OCI-LY7 (cell line): ENCODE data around the gene KCNC1. TPM values are rescaled to one million over a fixed set of nuclear protein-coding genes. Genes with fewer than 3 reads are reported as not detected.

Experiments used
- BruUV-seq: library from RNA; stranded (reverse); fragments of 400-500 nt; replicated peaks from 2 replicates; lab custom pipeline; 2021; lab: Mats Ljungman, UMichigan
- CTCF ChIA-PET: fragments of 300-600 bp; sonication (Branson Sonifier 250); formaldehyde crosslinking; loops from one replicate; lab custom pipeline; 2022; ENCODE audit warnings: antibody characterized with exemption; ENCODE audit not compliant: unreplicated experiment; lab: Charles Lee
- POLR2A ChIA-PET: fragments of 300-600 bp; sonication (Branson Sonifier 250); formaldehyde crosslinking; loops from one replicate; lab custom pipeline; 2022; ENCODE audit warnings: antibody characterized with exemption; lab: Charles Lee
- DNase-seq: peaks from one replicate; pipeline ENCODE4 v3.0.0-alpha.2; 2015; ENCODE audit warnings: low spot score
- H2AFZ ChIP-seq: fragments of 200-600 bp; sonication (generic), shearing (Covaris generic); 2 replicates; pipeline ENCODE4 v1.6.1; 2014; ENCODE audit warnings: mild to moderate bottlenecking, antibody characterized with exemption, low read length, moderate library complexity
- H3K27ac ChIP-seq: fragments of 200-600 bp; sonication (generic); 2 replicates; pipeline ENCODE4 v1.5.1; 2014; ENCODE audit warnings: mixed run types, low read depth, mild to moderate bottlenecking, moderate library complexity, low read length, inconsistent platforms; ENCODE audit not compliant: poor library complexity, severe bottlenecking
- H3K36me3 ChIP-seq: fragments of 200-600 bp; sonication (generic); 2 replicates; pipeline ENCODE4 v1.6.1; 2014; ENCODE audit warnings: mild to moderate bottlenecking, antibody characterized with exemption, low read length, moderate library complexity, mixed read lengths; ENCODE audit not compliant: insufficient read depth
- H3K4me1 ChIP-seq: fragments of 200-600 bp; sonication (generic); 2 replicates; pipeline ENCODE4 v1.5.1; 2014; ENCODE audit warnings: mild to moderate bottlenecking, low read length; ENCODE audit not compliant: insufficient read depth, poor library complexity, severe bottlenecking
- H3K4me2 ChIP-seq: fragments of 200-600 bp; sonication (generic); 2 replicates; pipeline ENCODE4 v1.6.1; 2014; ENCODE audit warnings: mild to moderate bottlenecking, low read length
- H3K4me3 ChIP-seq: fragments of 200-600 bp; sonication (generic); 2 replicates; pipeline ENCODE4 v1.5.1; 2014; ENCODE audit warnings: mild to moderate bottlenecking, low read depth, low read length; ENCODE audit not compliant: poor library complexity, severe bottlenecking
- H3K79me2 ChIP-seq: fragments of 200-600 bp; sonication (generic); 2 replicates; pipeline ENCODE4 v1.6.1; 2016; ENCODE audit warnings: low read depth, mild to moderate bottlenecking, low read length, moderate library complexity, mixed read lengths; ENCODE audit not compliant: insufficient read depth
- H3K9me2 ChIP-seq: fragments of 200-600 bp; sonication (generic); 2 replicates; pipeline ENCODE4 v1.6.1; 2016; ENCODE audit warnings: mild to moderate bottlenecking, low read length, mixed read lengths; ENCODE audit not compliant: insufficient read depth
- H3K9me3 ChIP-seq: fragments of 200-600 bp; sonication (generic); 2 replicates; pipeline ENCODE4 v1.6.1; 2014; ENCODE audit warnings: mild to moderate bottlenecking, mixed run types, low read length, mixed read lengths
- H4K20me1 ChIP-seq: fragments of 200-600 bp; sonication (generic); 2 replicates; pipeline ENCODE4 v1.6.1; 2014; ENCODE audit warnings: mild to moderate bottlenecking, antibody characterized with exemption, low read length, moderate library complexity, mixed read lengths; ENCODE audit not compliant: insufficient read depth
- CTCF ChIP-seq: fragments of 200-600 bp; sonication (generic); conservative IDR thresholded peaks from 2 replicates; pipeline ENCODE4 v1.5.1; 2014; ENCODE audit warnings: mild to moderate bottlenecking, antibody characterized with exemption, low read length, moderate library complexity, mixed read lengths
- EZH2phosphoT487 ChIP-seq: fragments of 200-600 bp; sonication (generic); IDR thresholded peaks from 2 replicates; pipeline ENCODE4 v1.6.1; 2018; ENCODE audit warnings: low read depth, borderline replicate concordance, mild to moderate bottlenecking, mixed run types, antibody characterized with exemption, low read length, moderate library complexity, mixed read lengths
- intact Hi-C: fragments of 100-400 bp; cut with micrococcal nuclease; formaldehyde crosslinking; loops from one replicate; pipeline ENCODE4 v1.10.0; 2022; ENCODE audit not compliant: unreplicated experiment
- total RNA-seq, 2 experiments: library from RNA; depleted of rRNA in 1 of 2; stranded (reverse); fragments of >200 nt in 1 of 2; shearing (Covaris generic) in 1 of 2; gene quantifications; 2 replicates each; pipeline ENCODE4 v1.2.3, GENCODE V29; 2014 to 2022

The KCNC1 gene
- total RNA-seq, 2 experiments from 2014 or later: not detected

- no TSS peak for BruUV-seq
Observed at GRCh38 chr11:17697175-17697949, 37.2 kb upstream of the KCNC1 start.

DNA sequence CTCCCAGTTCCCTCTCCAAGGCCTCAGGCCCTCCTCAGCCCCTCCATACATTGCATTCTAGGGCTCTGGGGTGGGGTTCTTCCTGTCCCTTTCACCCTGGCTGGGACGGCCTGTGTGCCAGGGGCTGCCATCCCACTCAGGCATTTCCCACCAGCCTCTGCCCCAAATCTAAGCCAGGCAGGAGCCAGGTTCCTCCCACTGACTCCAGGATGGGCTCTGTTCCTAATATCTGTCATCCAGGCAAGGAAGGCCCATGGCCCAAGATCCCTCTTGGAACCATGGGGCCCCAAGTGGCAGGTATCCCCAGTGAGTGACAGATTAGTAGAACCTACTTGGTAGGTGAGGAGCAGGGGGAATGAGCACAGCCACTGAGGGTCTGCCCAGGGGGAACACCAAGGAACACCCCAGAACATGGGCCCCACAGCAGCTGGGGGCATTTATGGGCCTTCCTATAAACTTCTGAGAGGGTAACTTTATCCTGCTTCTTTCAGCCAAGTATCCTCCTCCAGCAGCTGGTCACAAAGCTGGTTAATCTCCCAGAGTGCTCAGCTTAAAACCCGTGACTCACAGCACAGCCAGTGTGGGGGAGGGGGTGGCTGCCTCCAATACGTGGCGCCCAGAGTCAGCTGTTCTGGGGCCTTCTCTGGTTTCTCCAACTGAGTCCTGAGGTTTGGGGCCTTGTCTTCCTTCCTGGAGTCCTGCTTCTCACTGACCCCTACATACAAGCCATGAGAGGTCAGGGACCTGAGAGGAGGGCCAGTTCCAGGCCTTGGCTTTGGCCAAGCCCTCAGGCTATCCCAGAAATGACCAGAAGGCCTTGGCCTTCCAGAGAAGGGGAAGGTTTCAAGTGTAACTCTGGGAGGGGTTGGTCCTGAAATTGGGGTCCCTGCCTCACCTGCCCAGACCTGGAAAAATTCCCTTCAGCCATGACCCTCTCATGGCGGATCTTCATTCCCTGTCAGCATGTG is 35.1 kb upstream of the KCNC1 start:
- BruUV-seq: no TSS peak
- Histone ChIP-seq H4K20me1 (no peaks in the 10 kb centered on the region), H3K27ac (no peak overlapping the region), H2AFZ (no peak overlapping the region), H3K4me3 (no peak overlapping the region), H3K4me2 (no peak overlapping the region), H3K36me3 (no peaks in the 10 kb centered on the region), H3K4me1 (no peaks in the 10 kb centered on the region), H3K79me2 (no peaks in the 10 kb centered on the region), H3K9me3 (no peaks in the 10 kb centered on the region), H3K9me2 (no peaks in the 10 kb centered on the region)
- no peak for TF ChIP-seq CTCF
- TF ChIP-seq EZH2phosphoT487: no peak
- ChIA-PET CTCF (no interaction called here), POLR2A (no interaction called here)
- no peak for DNase-seq
- intact Hi-C loops: no loop called here

More at GRCh38 chr11:17697175-17697949, 37.2 kb upstream of the KCNC1 start:
- ChIA-PET POLR2A (no interaction called here), CTCF (no interaction called here)
- no peaks in the 10 kb centered on the region for H3K9me2 ChIP-seq
- H3K36me3 ChIP-seq: no peaks in the 10 kb centered on the region
- no peak for DNase-seq
- intact Hi-C loops: no loop called here
- no peaks in the 10 kb centered on the region for H3K4me1 ChIP-seq
- no peaks in the 10 kb centered on the region for H3K79me2 ChIP-seq
- TF ChIP-seq EZH2phosphoT487 (no peak), CTCF (no peak)
- H2AFZ ChIP-seq: no peak overlapping the region
- H3K4me2 ChIP-seq: no peak overlapping the region
- H3K27ac ChIP-seq: no peak overlapping the region
- no peaks in the 10 kb centered on the region for H3K9me3 ChIP-seq
- no peaks in the 10 kb centered on the region for H4K20me1 ChIP-seq
- no peak overlapping the region for H3K4me3 ChIP-seq
